Skeletal muscle satellite cell (primary cell): ENCODE data around the gene DOC2A.
"Not testable (repeated sequence)": the region's sequence is repeated elsewhere in the genome, so short reads cannot be mapped to it uniquely, and the experiment has no call there.

Experiments
- H3K27me3 ChIP-seq: 2 replicates; pipeline ENCODE4 v1.7.0; 2013; ENCODE audit warnings: low read length; ENCODE audit not compliant: control insufficient read depth, insufficient read depth
- H3K36me3 ChIP-seq: 2 replicates; pipeline ENCODE4 v1.7.0; 2013; ENCODE audit warnings: mild to moderate bottlenecking, control low read depth, low read length; ENCODE audit not compliant: insufficient read depth
- H3K4me1 ChIP-seq: 2 replicates; pipeline ENCODE4 v1.7.0; 2013; ENCODE audit warnings: low read length; ENCODE audit not compliant: control insufficient read depth, insufficient read depth
- H3K4me2 ChIP-seq: 2 replicates; pipeline ENCODE4 v1.7.0; 2013; ENCODE audit warnings: mild to moderate bottlenecking, low read length
- H3K4me3 ChIP-seq: 2 replicates; pipeline ENCODE4 v1.7.0; 2013; ENCODE audit warnings: low read length
- H3K9ac ChIP-seq: 2 replicates; pipeline ENCODE4 v1.7.0; 2013; ENCODE audit warnings: mild to moderate bottlenecking, low read depth, low read length, moderate library complexity
- H3K9me3 ChIP-seq: replicated peaks from 2 replicates; pipeline ENCODE4 v1.7.0; 2013; ENCODE audit warnings: mild to moderate bottlenecking, control low read depth, low read length

Gene DOC2A

DNA sequence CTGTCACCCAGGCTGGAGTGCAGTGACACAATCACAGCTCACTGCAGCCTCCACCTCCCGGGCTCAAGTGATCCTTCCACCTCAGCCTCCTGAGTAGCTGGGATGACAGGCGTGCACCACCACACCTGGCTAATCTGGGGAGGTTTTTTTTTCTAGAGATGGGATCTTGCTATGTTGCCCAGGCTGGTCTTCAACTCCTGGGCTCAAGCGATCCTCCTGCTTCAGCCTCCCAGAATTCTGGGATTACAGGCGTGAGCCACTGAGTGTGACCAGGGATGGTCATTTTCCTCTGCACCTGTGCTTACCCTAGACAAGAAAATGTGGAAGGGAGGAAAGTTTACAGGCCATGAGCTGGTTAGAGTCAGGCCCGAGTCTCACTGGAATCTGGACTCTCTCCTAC lies 29.9 kb upstream of the DOC2A start:
- not testable (repeated sequence) for H3K36me3 ChIP-seq, H3K9ac ChIP-seq, H3K9me3 ChIP-seq, H3K4me2 ChIP-seq, H3K4me1 ChIP-seq, H3K4me3 ChIP-seq
- peaks cover 21% of the 10 kb centered on the region for H3K27me3 ChIP-seq

DNA sequence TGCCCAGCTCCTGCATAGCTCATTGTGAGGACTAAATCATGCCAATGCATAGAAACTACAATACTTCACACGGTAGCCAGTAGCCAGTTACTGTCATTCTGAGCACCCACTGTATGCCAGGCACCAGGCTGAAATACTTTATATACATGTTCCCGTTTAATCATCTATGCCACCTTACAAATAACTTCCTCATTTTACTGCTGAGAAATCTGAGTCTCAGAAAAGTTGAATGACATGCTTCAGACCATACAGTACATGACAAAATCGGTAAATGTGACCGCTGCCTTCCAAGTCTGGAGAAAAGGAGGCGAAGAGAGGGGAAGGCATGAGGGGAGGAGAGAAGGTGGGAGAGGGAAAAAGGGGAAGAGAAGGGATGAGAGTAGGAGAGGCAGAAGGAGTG lies 29.4 kb upstream of the DOC2A start:
- no peak overlapping the region for H3K4me3 ChIP-seq
- H3K27me3 ChIP-seq: peaks cover 24% of the 10 kb centered on the region
- H3K9me3 ChIP-seq: no peaks in the 10 kb centered on the region
- H3K36me3 ChIP-seq: no peaks in the 10 kb centered on the region
- H3K4me2 ChIP-seq: no peak overlapping the region
- H3K4me1 ChIP-seq: no peaks in the 10 kb centered on the region
- H3K9ac ChIP-seq: no peak overlapping the region

DNA sequence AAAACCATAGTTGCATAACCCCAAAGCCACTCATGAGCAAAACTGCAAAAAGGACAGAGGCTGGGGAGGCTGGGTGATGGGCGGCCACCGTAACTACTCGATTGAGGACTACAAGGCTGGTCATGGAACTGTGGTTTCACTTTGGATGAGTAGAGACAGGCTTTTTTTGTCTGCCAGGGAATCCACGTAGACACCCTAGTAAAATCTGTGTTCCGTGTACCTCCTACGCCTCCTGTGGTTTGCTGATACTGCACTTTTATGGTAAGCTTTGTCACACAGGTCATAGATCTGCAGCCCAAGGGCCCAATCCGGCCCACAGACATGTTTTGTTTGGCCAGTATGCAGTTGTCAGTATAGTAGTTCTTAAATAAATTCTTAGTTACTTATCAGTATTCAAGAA lies 22.4 kb upstream of the DOC2A start:
- Histone ChIP-seq H3K27me3 (peaks cover 56% of the 10 kb centered on the region), H3K9me3 (no peaks in the 10 kb centered on the region)

DNA sequence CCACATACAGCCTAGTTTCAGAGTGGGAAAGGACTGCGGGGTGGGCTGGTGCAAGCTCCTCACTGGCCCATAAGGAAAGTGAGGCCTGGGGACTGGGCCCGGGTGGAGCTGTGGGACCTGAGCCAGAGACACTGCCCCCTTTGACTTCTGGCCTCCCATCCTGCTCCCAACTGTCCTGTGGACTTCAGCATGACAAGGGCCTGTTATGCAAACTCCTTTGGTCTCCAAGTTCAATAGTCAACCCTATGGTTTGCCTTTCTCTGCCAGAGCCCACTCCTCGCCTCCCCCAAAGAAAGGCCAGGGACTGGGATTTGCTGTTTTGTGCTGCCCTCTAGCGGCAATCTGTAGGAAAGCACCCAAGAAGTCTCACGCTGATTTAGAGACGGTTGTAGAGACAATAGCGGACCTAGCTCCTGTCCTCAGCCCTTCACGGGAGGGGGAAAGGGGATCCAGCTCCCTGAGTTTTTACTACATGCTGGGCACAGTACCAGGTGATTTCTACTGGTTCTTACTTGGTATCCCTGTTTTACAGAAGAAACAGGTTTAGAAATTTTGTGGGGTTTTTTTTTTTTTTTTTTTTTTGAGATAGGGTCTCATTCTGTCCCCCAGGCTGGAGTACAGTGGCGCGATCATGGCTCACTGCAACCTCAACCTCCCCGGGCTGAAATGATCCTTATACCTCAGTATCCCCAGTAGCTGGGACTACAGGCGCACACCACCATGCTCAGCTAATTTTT lies 21.4 kb upstream of the DOC2A start:
- Histone ChIP-seq H3K4me1 (no peaks in the 10 kb centered on the region), H3K4me3 (no peak overlapping the region), H3K27me3 (peaks cover 62% of the 10 kb centered on the region), H3K36me3 (no peaks in the 10 kb centered on the region), H3K9ac (no peak overlapping the region), H3K4me2 (no peak overlapping the region), H3K9me3 (no peaks in the 10 kb centered on the region)

More for the DNA sequence above, 22.4 kb upstream of the DOC2A start:
- H3K9ac ChIP-seq: no peak overlapping the region
- no peak overlapping the region for H3K4me2 ChIP-seq
- no peaks in the 10 kb centered on the region for H3K36me3 ChIP-seq
- H3K4me3 ChIP-seq: no peak overlapping the region
- no peaks in the 10 kb centered on the region for H3K4me1 ChIP-seq

DNA sequence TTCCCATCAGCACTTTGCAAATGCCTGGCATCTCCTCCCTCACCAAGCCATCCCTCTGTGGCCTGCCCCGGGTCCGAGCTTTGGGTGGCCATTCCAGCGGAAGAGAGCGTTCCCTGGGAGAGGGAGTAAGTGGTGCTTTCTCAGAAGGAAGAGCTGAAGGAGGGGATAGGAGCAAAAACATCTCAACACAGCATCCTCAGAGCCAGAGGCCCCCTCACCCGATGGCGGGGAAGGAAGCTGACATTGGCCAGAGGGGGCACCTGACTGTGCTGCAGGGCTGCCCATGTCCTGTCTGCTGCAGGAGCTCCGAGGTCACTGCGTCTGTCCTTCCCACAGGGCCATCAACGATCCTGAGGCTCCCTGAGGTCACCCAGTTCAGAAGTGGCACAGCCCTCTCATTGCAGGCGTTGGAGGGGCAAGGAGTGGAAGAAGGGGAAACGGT lies 20.7 kb upstream of the DOC2A start:
- Histone ChIP-seq H3K9me3 (no peaks in the 10 kb centered on the region), H3K36me3 (no peaks in the 10 kb centered on the region), H3K27me3 (peaks cover 64% of the 10 kb centered on the region), H3K4me1 (no peaks in the 10 kb centered on the region), H3K4me3 (no peak overlapping the region), H3K9ac (no peak overlapping the region), H3K4me2 (no peak overlapping the region)

- Histone ChIP-seq H3K9me3 (no peaks in the 10 kb centered on the region), H3K4me3 (no peak within 1 kb of the TSS), H3K9ac (no peak within 1 kb of the TSS), H3K27me3 (peaks cover 61% of the 10 kb centered on the region), H3K4me1 (no peaks in the 10 kb centered on the region), H3K36me3 (no peaks in the 10 kb centered on the region), H3K4me2 (no peak within 1 kb of the TSS)
These were observed 20.1 kb upstream of the DOC2A start, which contains the start of gene TLCD3B for GRCh38 chr16:30030841-30031413. Gene TLCD3B, minus strand, starts transcription at chr16:30031271. Its CDS starts 744 bp downstream, at chr16:30030527.

- Histone ChIP-seq H3K9ac (no peak overlapping the region), H3K27me3 (peaks cover 61% of the 10 kb centered on the region), H3K36me3 (no peaks in the 10 kb centered on the region), H3K4me3 (no peak overlapping the region), H3K9me3 (no peaks in the 10 kb centered on the region), H3K4me1 (no peaks in the 10 kb centered on the region), H3K4me2 (no peak overlapping the region)
These were observed 19.3 kb upstream of the DOC2A start for GRCh38 chr16:30030011-30030685.

GRCh38 chr16:30028438-30029076 lies 17.7 kb upstream of the DOC2A start:
- Histone ChIP-seq H3K4me1 (no peaks in the 10 kb centered on the region), H3K4me3 (no peak overlapping the region), H3K27me3 (peaks cover 63% of the 10 kb centered on the region), H3K9ac (no peak overlapping the region), H3K9me3 (no peaks in the 10 kb centered on the region), H3K4me2 (no peak overlapping the region), H3K36me3 (no peaks in the 10 kb centered on the region)

DNA sequence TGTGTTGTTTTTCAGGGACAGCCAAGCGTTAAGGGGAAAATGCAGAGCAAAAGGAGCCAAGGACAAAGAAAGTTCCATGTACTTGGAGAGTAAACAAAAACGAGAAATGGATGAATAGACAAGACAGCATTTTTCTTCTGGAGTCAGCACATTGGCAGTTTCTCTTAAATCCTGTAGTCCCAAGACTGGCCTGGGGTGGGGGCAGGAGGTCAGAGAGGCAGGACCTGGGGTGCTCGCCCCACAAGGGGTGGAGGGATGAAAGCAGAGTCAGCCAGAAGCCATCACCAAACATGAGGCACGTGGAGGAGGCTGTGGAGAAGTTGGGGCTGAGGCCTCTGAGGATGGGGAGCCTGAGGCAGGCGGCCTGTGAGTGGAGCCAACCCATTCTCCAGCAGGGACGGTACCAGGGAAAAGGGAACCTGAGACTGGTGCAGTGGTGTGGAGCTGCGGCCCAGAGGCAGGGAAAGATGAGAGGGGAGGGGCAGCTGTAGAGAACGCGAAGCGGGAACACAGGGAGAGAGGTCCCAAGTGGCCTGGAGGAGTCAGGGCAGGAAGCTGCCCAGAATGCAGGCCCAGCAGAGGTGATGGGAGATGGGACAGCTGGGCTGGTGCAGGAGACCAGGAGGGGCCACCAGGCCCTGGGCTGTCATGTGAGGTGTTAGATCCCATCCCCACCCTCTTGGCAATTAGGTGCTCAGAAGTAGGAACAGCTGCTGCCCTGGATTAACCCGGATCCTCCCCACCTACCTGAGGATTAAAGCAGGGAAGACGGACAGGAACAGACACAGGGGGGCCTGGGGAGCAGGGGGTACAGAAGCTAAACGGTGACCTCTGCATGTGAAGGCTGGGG lies 17.0 kb upstream of the DOC2A start:
- no peaks in the 10 kb centered on the region for H3K4me1 ChIP-seq
- H3K4me3 ChIP-seq: no peak overlapping the region
- H3K27me3 ChIP-seq: peaks cover 67% of the 10 kb centered on the region
- H3K9me3 ChIP-seq: no peaks in the 10 kb centered on the region
- H3K36me3 ChIP-seq: no peaks in the 10 kb centered on the region
- H3K4me2 ChIP-seq: no peak overlapping the region
- no peak overlapping the region for H3K9ac ChIP-seq

- H3K9ac ChIP-seq: no peak overlapping the region
- peaks cover 60% of the 10 kb centered on the region for H3K27me3 ChIP-seq
- H3K4me3 ChIP-seq: no peak overlapping the region
- H3K4me2 ChIP-seq: no peak overlapping the region
- no peaks in the 10 kb centered on the region for H3K4me1 ChIP-seq
- H3K9me3 ChIP-seq: no peaks in the 10 kb centered on the region
- no peaks in the 10 kb centered on the region for H3K36me3 ChIP-seq
These were observed 15.6 kb upstream of the DOC2A start for GRCh38 chr16:30026449-30026848.

- H3K9ac ChIP-seq: no peak overlapping the region
- peaks cover 6% of the 10 kb centered on the region for H3K4me1 ChIP-seq
- H3K9me3 ChIP-seq: no peaks in the 10 kb centered on the region
- no peaks in the 10 kb centered on the region for H3K36me3 ChIP-seq
- H3K4me2 ChIP-seq: no peak overlapping the region
- H3K27me3 ChIP-seq: peaks cover 60% of the 10 kb centered on the region
- H3K4me3 ChIP-seq: no peak overlapping the region
These were observed 14.7 kb upstream of the DOC2A start for GRCh38 chr16:30025574-30025973.
